Heart right ventricle (tissue), 16 donors: Measurements from ENCODE around the gene ETS1. TPM values are rescaled to one million over a fixed set of nuclear protein-coding genes. Genes with fewer than 3 reads are reported as not detected.

ENCODE experiments used
- ATAC-seq, 8 donors: fragments of 200-7000 bp; cut with Tn5 transposase; one replicate each; pipeline ENCODE4 v1.9.1; 2020; ENCODE audit warnings: mild to moderate bottlenecking in 8 of 8, moderate library complexity in 8 of 8, moderate number of reproducible peaks in 1 of 8
- DNase-seq, 2 donors: peaks; one replicate each; pipeline ENCODE4 v3.0.0-alpha.2; 2020
- H3K27ac ChIP-seq, 10 donors: fragments of 200-600 bp; sonication (generic) in 2 of 10; one replicate each; pipeline versions ENCODE4 v1.5.0 to v1.8.0; 2020 to 2022; ENCODE audit warnings: mild to moderate bottlenecking in 3 of 10
- H3K27me3 ChIP-seq, 7 donors: fragments of 200-600 bp; one replicate each; pipeline ENCODE4 v1.8.0; 2021 to 2022; ENCODE audit warnings: mild to moderate bottlenecking in 2 of 7
- H3K36me3 ChIP-seq, 9 donors: fragments of 200-600 bp; sonication (generic) in 1 of 9; one replicate each; pipeline versions ENCODE4 v1.5.0 to v1.8.0; 2020 to 2022; ENCODE audit warnings: mild to moderate bottlenecking in 2 of 9
- H3K4me1 ChIP-seq, 9 donors: fragments of 200-600 bp; sonication (generic) in 1 of 9; one replicate each; pipeline versions ENCODE4 v1.5.0 to v1.8.0; 2020 to 2022; ENCODE audit warnings: mild to moderate bottlenecking in 4 of 9
- H3K4me3 ChIP-seq, 10 donors: fragments of 200-600 bp; sonication (generic) in 2 of 10; one replicate each; pipeline versions ENCODE4 v1.5.0 to v1.8.0; 2020 to 2022; ENCODE audit warnings: mild to moderate bottlenecking in 7 of 10, moderate library complexity in 2 of 10
- H3K9me3 ChIP-seq, 11 donors: fragments of 200-600 bp in 10 of 11; sonication (generic) in 2 of 11; one replicate each; pipeline versions ENCODE4 v1.5.0 to v1.8.0; 2013 to 2022; ENCODE audit warnings: mild to moderate bottlenecking in 2 of 11, control low read depth in 1 of 11, moderate library complexity in 1 of 11
- CTCF ChIP-seq, 9 donors: fragments of 200-600 bp; sonication (generic) in 2 of 9; IDR thresholded peaks; one replicate each; pipeline versions ENCODE4 v1.5.0 to v1.8.0; 2021 to 2022; ENCODE audit warnings: antibody characterized with exemption in 9 of 9, mild to moderate bottlenecking in 5 of 9, moderate library complexity in 1 of 9
- WGBS, 2 donors: extraction: QIAGEN DNeasy Blood & Tissue Kit; methylation state at CpG; one replicate each; pipeline ENCODE4 v1.1.7; 2013; ENCODE audit warnings: inconsistent platforms in 1 of 2; 5-methylcytosine and 5-hydroxymethylcytosine counted together
- intact Hi-C, 10 donors: fragments of 100-400 bp; cut with DNase I; formaldehyde crosslinking; loops; one replicate each; pipeline versions ENCODE4 v1.11.1 to v1.14.2; 2022
- polyA plus RNA-seq, 2 donors: library from polyadenylated mRNA; stranded (reverse); fragments of 200-250 nt; gene quantifications; one replicate each; pipeline ENCODE4 v1.2.3, GENCODE V29; 2013
- total RNA-seq, 10 donors: library from RNA; stranded (reverse); fragmentation: NEBNext Ultra II Directional in 3 of 10; extraction: Animal tissue kit (Norgen Biotek cat#: 25700) in 3 of 10; gene quantifications; one replicate each; pipeline versions ENCODE4 v1.2.1 to v1.2.4, GENCODE V29; 2021 to 2023
- donor health status: Arrhythmogenic right ventricular cardiomyopathy.
- donor health status: ischemic (EF 13 %, LVEDD 7.1; RV severe dilation, severe dysfunction).
- donor health status: healthy with polysubstance abuse.
- donor health status: DM: no; HTN: yes; CAD: no.
- donor health status: DM: no; HTN: no; CAD: no.
- donor health status: ischemic (EF 25% LVEDD 6.9; RV normal size, moderate dysfunction).
- donor health status: ischemic (EF 25% LVEDD 5.7; RV mildly dilated, moderate dysfunction).
- donor health status: healthy.
- donor health status: DM: yes; HTN: yes; CAD: no.
- donor health status: Ischemic cardiomyopathy.
- donor health status: ischemic (EF 35%, LVEDD 5.7; RV mildly dilated, moderate dysfunction).
- donor health status: nonischemic (EF 11% LVEDD 7.7; RV severe dilation, severe dysfunction).
- donor health status: DM: yes; HTN: yes; CAD: no.
- donor health status: PGD.
- donor health status: ischemic (EF 29% LVEDD 5.4; RV normal size, mild dysfunction).
- donor health status: nonischemic (EF 23%, LVEDD 6.1; RV moderate dilation, normal function).

ETS1 gene
- total and polyA plus RNA-seq, 12 donors: 21.3 to 93.4 (median 50.7) TPM

DNA sequence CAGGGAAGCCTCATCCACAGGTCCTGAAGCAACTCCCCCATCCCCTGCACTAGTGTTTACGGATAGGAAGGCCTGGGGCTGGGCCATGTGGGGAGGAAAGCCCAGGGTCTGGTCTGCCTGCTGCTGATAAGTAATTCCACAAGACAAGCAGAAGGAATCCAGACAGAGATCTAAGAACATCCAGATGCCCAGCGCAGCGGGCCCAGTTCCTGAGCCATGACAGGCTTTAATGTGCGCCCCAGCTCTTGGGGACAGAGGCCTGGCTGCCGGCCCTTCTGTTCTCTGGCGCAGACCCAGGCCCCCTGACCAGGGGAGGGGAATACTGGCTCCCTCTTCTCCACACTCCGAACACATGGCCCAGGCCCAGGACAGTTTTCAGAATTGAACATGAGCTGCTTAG is 28.8 kb upstream of the ETS1 start:
- intact Hi-C loops: loop anchor here in 1 of 10 donors (5.0 kb wide), 1 partner anchor 34 kb away; no protein-coding TSS in a partner anchor
- DNase-seq: peak in 1 of 2 donors; percentile 45

DNA sequence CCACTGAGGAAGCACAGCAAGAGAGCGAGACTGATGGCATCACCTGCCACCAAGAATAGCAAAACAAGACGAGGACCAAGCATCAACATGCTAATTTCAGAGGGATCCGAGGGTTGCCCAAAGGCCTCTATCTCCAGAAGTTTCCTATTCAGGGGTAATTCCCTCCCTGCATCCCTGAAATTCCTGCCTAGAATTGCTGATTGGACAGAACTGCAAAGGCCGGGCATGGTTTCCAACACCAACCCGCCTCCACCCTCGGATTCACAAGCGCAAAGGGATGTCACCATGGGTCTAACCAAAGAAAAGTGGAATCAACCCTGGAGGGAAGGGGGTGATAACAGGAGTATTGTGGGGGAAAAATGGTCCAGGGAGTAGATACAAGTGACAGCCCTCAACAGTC is 28.3 kb upstream of the ETS1 start:
- DNase-seq: no peak
- no peaks in the 10 kb centered on the region for H3K27me3 ChIP-seq
- H3K4me1 ChIP-seq: peaks cover 0 to 44% (median 28%) of the 10 kb centered on the region in 9 donors
- no peak for TF ChIP-seq CTCF (IDR thresholded peaks at IDR 0.05)
- H3K27ac ChIP-seq: no peak overlapping the region
- no peak for ATAC-seq
- WGBS, 2 donors: 94 to 98% methylated on average over 7 of the region's 7 CpGs
- no peaks in the 10 kb centered on the region for H3K36me3 ChIP-seq
- no peak overlapping the region for H3K4me3 ChIP-seq
- H3K9me3 ChIP-seq: no peaks in the 10 kb centered on the region
- intact Hi-C loops: loop anchor here in 1 of 10 donors (5.0 kb wide), 1 partner anchor 33 kb away; no protein-coding TSS in a partner anchor

More for the DNA sequence above, 28.8 kb upstream of the ETS1 start:
- 32 to 40% methylated on average over 7 of the region's 7 CpGs for whole genome bisulfite sequencing, 2 donors
- Histone ChIP-seq H3K27me3 (no peaks in the 10 kb centered on the region), H3K4me1 (peaks cover 0 to 39% (median 24%) of the 10 kb centered on the region in 9 donors), H3K4me3 (no peak overlapping the region), H3K9me3 (no peaks in the 10 kb centered on the region), H3K36me3 (no peaks in the 10 kb centered on the region), H3K27ac (no peak overlapping the region)
- no peak for TF ChIP-seq CTCF (IDR thresholded peaks at IDR 0.05)
- peak in 1 of 8 donors; percentile 64 for ATAC-seq

DNA sequence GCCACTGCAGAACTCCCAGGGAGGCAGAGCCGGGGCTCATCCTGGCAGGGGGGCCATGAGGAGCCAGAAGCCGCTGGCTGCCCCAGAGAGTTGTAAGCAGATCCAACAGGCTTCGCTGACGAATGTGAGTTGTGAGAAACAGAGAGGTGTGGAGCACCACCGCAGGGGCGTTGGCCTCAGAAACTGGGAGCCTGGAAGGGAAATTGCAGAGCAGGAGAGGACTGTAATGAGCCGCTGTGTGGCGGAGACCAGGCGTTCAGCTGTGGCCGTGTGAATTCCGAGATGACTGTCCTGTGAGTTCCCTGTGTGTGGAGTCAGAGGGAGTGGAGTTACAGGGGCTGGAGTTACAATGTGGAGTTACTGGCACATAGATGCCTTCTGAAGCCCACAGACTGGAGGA is 27.7 kb upstream of the ETS1 start:
- Histone ChIP-seq H3K4me3 (no peak overlapping the region), H3K27ac (no peak overlapping the region), H3K9me3 (no peaks in the 10 kb centered on the region), H3K27me3 (no peaks in the 10 kb centered on the region), H3K36me3 (no peaks in the 10 kb centered on the region), H3K4me1 (peaks cover 0 to 48% (median 28%) of the 10 kb centered on the region in 9 donors)
- no peak for DNase-seq
- ATAC-seq: no peak
- whole genome bisulfite sequencing, 2 donors: 63 to 72% methylated on average over 11 of the region's 11 CpGs
- TF ChIP-seq CTCF (IDR thresholded peaks at IDR 0.05): no peak
- intact Hi-C loops: loop anchor here in 1 of 10 donors (5.0 kb wide), 1 partner anchor 33 kb away; no protein-coding TSS in a partner anchor

- Histone ChIP-seq H3K4me3 (no peak overlapping the region), H3K27me3 (no peaks in the 10 kb centered on the region), H3K9me3 (no peaks in the 10 kb centered on the region), H3K27ac (no peak overlapping the region), H3K36me3 (no peaks in the 10 kb centered on the region), H3K4me1 (peaks cover 0 to 57% (median 36%) of the 10 kb centered on the region in 9 donors)
- TF ChIP-seq CTCF (IDR thresholded peaks at IDR 0.05): no peak
- DNase-seq (no peak), ATAC-seq (no peak)
- 94 to 96% methylated on average over 6 of the region's 6 CpGs for WGBS, 2 donors
- intact Hi-C loops: no loop called here
These were observed 26.7 kb upstream of the ETS1 start for GRCh38 chr11:128614026-128614425.
